RPMI7951 (cell line): ENCODE measurements around the gene PRKAG2. TPM values are rescaled to one million over a fixed set of nuclear protein-coding genes. Genes with fewer than 3 reads are reported as not detected.

ENCODE experiments used
- DNase-seq: peaks from one replicate; pipeline ENCODE4 v3.0.0-alpha.2; 2012; ENCODE audit warnings: low read depth
- total RNA-seq: library from RNA; depleted of rRNA; stranded (reverse); fragments of >200 nt; shearing (Covaris generic); gene quantifications from 2 replicates; pipeline ENCODE4 v1.2.3, GENCODE V29; 2014

The PRKAG2 gene
- total RNA-seq, 1 experiment from 2014 or later: 3.6 TPM

GRCh38 chr7:151801782-151802468, 75.0 kb downstream of the PRKAG2 start:
- no peak for DNase-seq

DNA sequence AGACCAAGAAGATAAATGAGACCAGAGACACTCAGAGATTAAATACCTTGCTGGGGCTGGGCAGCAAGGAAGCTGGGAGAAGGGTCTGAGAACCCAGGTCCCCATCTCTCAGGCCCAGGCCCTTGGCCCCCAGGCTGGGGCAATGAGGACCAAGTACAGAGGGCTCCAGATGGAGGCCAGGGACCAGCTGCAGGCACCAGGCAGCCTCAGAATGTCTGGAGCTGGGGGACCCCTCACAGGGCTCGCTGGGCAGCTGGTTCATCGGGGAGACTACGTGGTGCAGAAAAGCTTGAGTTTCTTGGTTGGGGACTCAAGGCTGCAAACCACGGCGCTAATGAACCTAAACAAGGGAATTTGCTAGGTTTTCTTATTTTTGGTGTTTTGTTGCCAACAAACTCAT, 75.6 kb downstream of the PRKAG2 start:
- DNase-seq: no peak

- DNase-seq: no peak
Observed at GRCh38 chr7:151800861-151801260, 76.1 kb downstream of the PRKAG2 start.

- DNase-seq: no peak
Observed at GRCh38 chr7:151800391-151800790, 76.5 kb downstream of the PRKAG2 start.

- no peak for DNase-seq
Observed at GRCh38 chr7:151799506-151799905, 77.4 kb downstream of the PRKAG2 start.

DNA sequence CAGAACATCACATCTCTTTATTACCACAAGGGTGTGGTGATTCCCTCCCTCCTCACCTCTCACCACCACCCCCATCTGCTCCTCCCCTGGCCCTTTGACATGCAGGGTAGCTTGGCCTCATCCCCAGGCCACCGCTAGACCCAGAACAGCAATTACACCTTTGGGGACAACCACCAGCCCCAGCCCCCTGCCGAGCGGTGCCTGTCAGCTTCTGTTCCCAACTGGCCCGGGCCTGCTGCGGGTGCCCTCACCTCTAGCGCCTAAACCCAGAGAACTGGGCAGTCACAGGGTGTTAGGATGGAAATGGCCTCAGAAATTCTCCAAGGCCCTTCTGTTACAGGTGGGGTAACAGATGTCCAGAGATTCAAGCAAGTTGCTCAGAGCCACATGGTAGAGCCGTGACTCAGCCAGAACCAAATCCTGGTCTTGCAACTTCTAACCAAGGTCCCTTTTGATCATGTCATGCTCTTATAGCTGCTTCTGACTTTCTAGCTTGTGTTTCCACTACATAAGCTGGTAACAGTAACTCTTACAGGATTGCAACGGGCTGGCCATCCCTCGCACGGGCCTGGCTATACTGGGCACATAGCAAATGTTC, 78.0 kb downstream of the PRKAG2 start:
- DNase-seq: no peak

DNA sequence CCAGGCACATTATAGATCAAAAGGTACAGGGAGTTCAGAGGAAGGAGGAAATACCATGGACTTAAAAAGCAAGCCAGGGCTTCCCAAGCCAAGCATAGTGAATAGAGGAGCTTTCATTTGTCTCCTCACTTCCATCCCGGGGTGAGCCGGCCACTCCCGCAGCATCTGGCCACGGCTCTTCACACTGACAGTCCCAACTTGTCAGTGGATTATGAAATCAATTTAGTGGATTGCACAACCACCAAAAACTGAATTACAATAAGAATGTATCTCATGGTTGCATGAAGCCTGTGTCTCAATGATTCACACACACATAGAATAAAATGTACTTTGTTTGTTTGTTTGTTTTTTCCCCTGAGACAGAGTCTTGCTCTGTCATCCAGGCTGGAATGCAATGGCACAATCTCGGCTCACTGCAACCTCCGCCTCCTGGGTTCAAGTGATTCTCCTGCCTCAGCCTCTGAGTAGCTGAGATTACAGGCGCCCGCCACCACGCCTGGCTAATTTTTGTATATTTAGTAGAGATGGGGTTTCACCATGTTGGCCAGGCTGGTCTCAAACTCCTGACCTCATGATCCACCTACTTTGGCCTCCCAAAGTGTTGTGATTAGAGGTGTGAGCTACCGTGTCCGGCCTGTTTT, 79.1 kb downstream of the PRKAG2 start:
- DNase-seq: peak; percentile 17

GRCh38 chr7:151796871-151797537, 79.9 kb downstream of the PRKAG2 start:
- DNase-seq: peak; percentile 46

GRCh38 chr7:151796091-151796870, 80.6 kb downstream of the PRKAG2 start:
- peak; percentile 71 for DNase-seq

DNA sequence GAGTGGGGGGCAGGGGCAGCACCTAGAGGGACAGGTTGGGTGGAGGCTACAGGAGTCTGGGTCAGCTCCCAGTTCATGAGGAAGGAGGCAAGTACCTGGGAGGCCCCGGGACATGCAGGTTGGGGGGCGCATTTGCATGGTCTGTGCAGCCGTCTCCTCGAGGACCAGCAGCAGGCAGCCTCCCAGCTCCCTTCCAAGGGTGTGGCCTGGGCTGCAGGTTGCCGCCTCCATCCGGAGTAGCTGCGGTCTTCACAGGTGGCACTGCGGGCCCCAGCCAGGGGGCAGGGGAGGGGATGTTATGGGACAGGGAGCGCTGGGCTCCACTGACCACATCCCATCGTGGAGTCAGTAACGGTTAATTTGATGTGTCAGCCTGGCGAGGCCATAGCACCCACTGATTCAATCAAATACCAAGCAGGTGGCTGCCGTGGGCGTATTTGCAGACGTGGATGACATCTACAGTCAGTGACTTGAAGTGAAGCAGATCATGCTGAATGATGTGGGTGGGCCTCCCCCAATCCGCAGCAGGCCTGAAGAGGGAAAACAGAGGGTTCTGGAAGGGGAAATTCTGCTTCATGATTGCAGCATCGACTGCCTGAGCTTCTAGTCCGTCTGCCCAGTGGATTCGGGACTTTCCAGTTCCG, 81.6 kb downstream of the PRKAG2 start:
- DNase-seq: no peak

DNA sequence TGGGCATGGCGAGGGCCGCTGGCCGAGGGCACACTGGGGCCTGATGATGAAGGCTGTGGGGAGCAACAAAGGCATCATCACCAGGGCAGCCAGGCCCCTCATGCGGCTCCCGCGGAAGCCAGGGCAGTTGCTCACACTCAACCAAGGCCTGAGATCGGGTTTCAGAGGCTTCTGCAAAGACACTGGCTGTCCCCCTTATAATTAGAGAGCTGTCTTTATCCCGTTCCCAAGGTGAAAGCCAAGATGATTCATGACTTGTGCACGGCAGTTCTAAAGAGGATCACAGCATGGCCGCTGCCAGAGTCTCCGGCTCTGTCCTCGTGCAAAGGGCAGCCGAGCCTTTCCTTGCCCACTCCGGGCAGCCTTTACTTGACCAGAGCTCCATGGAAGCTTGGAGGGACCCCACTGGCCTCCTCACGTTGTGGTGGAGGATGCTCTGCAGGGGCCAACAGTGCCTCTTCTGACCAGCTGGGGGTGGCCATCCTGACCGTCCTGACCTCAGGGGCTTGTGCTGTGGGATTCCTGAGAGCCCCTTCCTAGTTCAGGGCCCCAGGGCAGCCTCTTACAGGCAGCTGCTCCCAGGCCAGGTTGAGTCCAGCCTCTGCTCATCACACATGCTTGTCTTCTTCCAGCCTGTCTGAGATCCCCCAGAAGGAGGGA, 82.3 kb downstream of the PRKAG2 start:
- no peak for DNase-seq

DNA sequence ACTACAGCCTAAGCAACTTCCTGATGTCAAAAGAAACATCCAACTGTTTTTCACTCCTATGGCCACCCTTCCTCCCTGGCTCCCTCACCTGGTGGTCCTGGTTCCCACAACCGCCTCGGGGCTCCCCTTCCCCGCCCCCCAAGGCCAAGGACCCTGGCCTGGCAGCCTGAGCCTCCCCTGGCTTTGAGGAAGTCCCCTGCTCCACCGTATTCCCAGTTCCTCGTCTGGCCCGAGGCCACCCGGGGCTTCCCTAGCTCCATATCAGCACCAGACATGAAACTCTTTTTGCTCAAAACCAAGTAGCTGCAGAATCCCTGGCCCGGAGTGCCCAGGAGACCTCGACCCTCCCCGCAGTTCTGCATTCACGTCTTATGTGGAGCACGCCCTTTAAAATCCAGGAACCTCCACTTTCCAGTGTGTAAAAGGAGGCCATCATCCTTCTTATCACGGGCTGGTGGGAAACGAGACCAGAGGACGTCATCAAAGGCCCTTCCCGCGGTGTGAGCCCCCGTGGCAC, 82.9 kb downstream of the PRKAG2 start:
- no peak for DNase-seq

DNA sequence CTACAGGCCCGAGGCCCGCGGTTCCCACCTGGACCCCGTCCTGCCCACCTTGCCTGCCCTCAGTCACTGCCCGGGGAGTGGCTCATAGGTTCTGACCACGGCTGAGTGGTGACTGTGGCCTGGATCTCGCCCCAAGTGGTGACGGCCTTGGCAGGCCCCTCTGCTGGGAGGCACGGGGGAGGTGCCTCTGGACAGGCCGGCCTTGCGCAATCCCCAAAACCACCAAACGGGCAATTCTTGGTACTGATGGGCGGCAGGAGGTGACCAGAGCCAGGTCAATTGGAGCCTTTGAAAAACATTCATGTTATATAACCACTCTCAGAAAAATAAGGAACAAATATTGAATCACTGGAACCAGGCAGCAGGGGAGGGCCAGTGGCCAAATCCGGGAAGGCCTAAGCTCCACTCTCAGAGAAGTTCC, 83.4 kb downstream of the PRKAG2 start:
- DNase-seq: peak; percentile 46

DNA sequence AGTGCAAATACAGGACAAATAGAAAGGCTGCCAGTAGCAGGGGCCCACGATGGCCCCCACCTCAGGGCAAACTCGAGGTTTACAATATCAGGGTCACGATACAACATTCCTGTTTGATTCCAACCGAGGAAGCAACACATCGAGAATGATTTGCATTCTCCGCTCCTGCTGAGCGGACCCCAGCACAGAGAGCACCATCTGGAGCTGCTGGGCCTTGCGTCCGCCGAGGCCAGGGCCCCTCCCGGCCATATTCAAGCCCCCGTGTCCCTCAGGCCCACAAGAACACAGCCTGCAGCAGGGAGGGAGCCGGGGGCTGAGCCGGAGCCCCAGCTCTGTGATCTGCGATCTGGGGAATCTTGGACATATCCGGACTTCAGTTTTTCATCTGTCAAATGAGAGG, 84.3 kb downstream of the PRKAG2 start:
- no peak for DNase-seq

DNA sequence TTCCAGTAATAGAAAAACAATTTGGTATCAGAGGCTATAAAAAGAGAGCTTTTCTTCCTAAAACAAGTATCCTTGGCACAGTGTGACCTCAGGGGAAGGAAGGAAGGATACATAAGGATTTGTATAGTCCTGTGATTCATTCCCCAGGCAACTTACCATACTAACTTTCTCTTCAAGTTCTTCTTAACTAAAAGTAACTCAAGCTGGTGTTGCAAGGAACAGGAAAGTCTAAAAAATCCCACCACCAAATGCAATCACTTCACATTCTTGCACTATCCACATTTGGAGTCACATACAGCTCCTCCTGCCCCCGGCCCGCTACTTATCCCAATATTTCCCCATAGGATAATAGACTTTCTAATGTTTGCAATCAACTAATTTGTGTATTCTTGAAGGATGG, 84.8 kb downstream of the PRKAG2 start:
- no peak for DNase-seq

GRCh38 chr7:151790830-151791620, 85.9 kb downstream of the PRKAG2 start:
- DNase-seq: no peak

- DNase-seq: no peak
Observed at GRCh38 chr7:151790095-151790829, 86.7 kb downstream of the PRKAG2 start.

DNA sequence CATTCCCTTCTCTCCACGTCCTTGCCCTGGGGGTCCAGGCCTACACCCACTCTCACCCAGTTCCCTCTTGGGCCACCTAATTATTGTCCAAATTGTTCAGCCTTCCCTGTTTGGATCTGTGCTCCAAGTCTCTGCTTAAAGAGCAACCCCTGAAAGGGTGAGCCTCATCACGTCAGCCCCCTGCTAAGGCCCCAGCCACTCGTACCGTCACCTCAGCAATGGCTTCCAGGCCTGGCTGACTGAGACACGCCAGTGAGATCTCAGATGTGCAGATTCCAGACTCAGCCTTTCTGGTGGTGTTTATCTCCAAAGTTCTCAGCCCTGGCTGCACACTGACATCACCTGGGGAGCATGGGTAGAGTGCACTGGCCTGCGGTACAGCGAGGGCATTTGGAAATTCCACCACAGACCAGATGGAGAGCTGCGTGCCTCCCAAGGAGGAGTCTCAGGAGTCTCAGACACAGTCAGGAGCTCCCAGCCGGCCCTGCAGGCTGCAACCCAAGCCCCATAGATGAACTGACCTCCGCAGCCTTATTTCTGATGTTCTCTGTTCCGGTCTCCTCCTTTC, 87.5 kb downstream of the PRKAG2 start:
- DNase-seq: no peak

- DNase-seq: no peak
Observed at GRCh38 chr7:151787348-151787747, 89.6 kb downstream of the PRKAG2 start.
